HepG2 (cell line): ENCODE measurements around the gene C2. TPM values are rescaled to one million over a fixed set of nuclear protein-coding genes. Genes with fewer than 3 reads are reported as not detected.

ENCODE experiments used
- CBFB ChIP-seq: sonication (generic); formaldehyde crosslinking; IDR thresholded peaks from 2 replicates; pipeline ENCODE4 v1.4.0; 2020; ENCODE audit warnings: missing genetic modification reagents
- EED ChIP-seq: sonication (generic); formaldehyde crosslinking; IDR thresholded peaks from 2 replicates; pipeline ENCODE4 v1.5.0; 2020; ENCODE audit warnings: mild to moderate bottlenecking, missing genetic modification reagents
- ESRRA ChIP-seq: sonication (generic); formaldehyde crosslinking; IDR thresholded peaks from 2 replicates; pipeline ENCODE4 v1.5.1; 2020; ENCODE audit warnings: mild to moderate bottlenecking, low read depth, missing genetic modification reagents
- FOXP1 ChIP-seq, 2 experiments: fragments of 450-650 bp in 1 of 2; IDR thresholded peaks; 2 replicates each; pipeline ENCODE4 v1.6.1; 2017 to 2018; ENCODE audit warnings: antibody characterized with exemption in 1 of 2
- HNRNPL ChIP-seq: fragments of 200-400 bp; formaldehyde crosslinking; IDR thresholded peaks from 2 replicates; pipeline ENCODE4 v1.6.1; 2017; ENCODE audit warnings: mild to moderate bottlenecking, low read depth, low read length
- JUNB ChIP-seq: sonication (generic); formaldehyde crosslinking; IDR thresholded peaks from 2 replicates; pipeline ENCODE4 v1.8.0; 2022; ENCODE audit warnings: missing genetic modification reagents, mild to moderate bottlenecking, borderline replicate concordance
- MAFF ChIP-seq: IDR thresholded peaks from 2 replicates; pipeline ENCODE4 v1.6.1; 2011; ENCODE audit warnings: low read depth, low read length, improper control_type of control experiment
- MTERF4 ChIP-seq: sonication (generic); formaldehyde crosslinking; IDR thresholded peaks from 2 replicates; pipeline ENCODE4 v1.8.0; 2023; ENCODE audit warnings: mild to moderate bottlenecking, missing genetic modification reagents
- PAX8 ChIP-seq: sonication (generic); formaldehyde crosslinking; IDR thresholded peaks from 2 replicates; pipeline ENCODE4 v1.8.0; 2022; ENCODE audit warnings: mild to moderate bottlenecking, missing genetic modification reagents, borderline replicate concordance
- PHF20 ChIP-seq: sonication (generic); formaldehyde crosslinking; IDR thresholded peaks from 2 replicates; pipeline ENCODE4 v1.5.0; 2020; ENCODE audit warnings: mild to moderate bottlenecking, missing genetic modification reagents
- RAD51 ChIP-seq: fragments of 450-650 bp; IDR thresholded peaks from 2 replicates; pipeline ENCODE4 v1.6.1; 2016; ENCODE audit warnings: borderline replicate concordance
- RFX3 ChIP-seq: IDR thresholded peaks from 2 replicates; pipeline ENCODE4 v1.6.1; 2016; ENCODE audit warnings: missing biosample characterization, missing genetic modification reagents
- SPEN ChIP-seq: sonication (generic); formaldehyde crosslinking; IDR thresholded peaks from 2 replicates; pipeline ENCODE4 v1.5.1; 2020; ENCODE audit warnings: low read depth, mild to moderate bottlenecking, missing genetic modification reagents
- THAP11 ChIP-seq: IDR thresholded peaks from 2 replicates; pipeline ENCODE4 v1.6.1; 2016; ENCODE audit warnings: missing biosample characterization, missing genetic modification reagents
- ZBTB38 ChIP-seq: sonication (generic); formaldehyde crosslinking; IDR thresholded peaks from 2 replicates; pipeline ENCODE4 v1.5.1; 2020; ENCODE audit warnings: mild to moderate bottlenecking, missing genetic modification reagents
- ZHX2 ChIP-seq, 2 experiments: sonication (generic) in 1 of 2; formaldehyde crosslinking in 1 of 2; IDR thresholded peaks; 2 replicates each; pipeline versions ENCODE4 v1.6.1 to v1.9.0; 2014 to 2022; ENCODE audit warnings: antibody characterized with exemption in 1 of 2, borderline replicate concordance in 1 of 2, inconsistent platforms in 1 of 2, low read depth in 1 of 2, missing genetic modification reagents in 1 of 2
- ZNF232 ChIP-seq: sonication (generic); formaldehyde crosslinking; IDR thresholded peaks from 2 replicates; pipeline ENCODE4 v1.4.0; 2020; ENCODE audit warnings: missing genetic modification reagents, borderline replicate concordance
- ZNF329 ChIP-seq: sonication (generic); formaldehyde crosslinking; IDR thresholded peaks from 2 replicates; pipeline ENCODE4 v1.9.0; 2021; ENCODE audit warnings: low read depth, mild to moderate bottlenecking, missing genetic modification reagents
- ZNF761 ChIP-seq: sonication (generic); formaldehyde crosslinking; conservative IDR thresholded peaks from 2 replicates; pipeline ENCODE4 v1.4.0; 2020; ENCODE audit warnings: mild to moderate bottlenecking, missing genetic modification reagents
- ZNF777 ChIP-seq: sonication (generic); formaldehyde crosslinking; IDR thresholded peaks from 2 replicates; pipeline ENCODE4 v1.4.0; 2020; ENCODE audit warnings: missing genetic modification reagents
- ZNF782 ChIP-seq: sonication (generic); formaldehyde crosslinking; IDR thresholded peaks from 2 replicates; pipeline ENCODE4 v1.4.0; 2020; ENCODE audit warnings: missing genetic modification reagents, mild to moderate bottlenecking, borderline replicate concordance
- ZNF878 ChIP-seq: sonication (generic); formaldehyde crosslinking; IDR thresholded peaks from 2 replicates; pipeline ENCODE4 v1.8.1; 2023; ENCODE audit warnings: mild to moderate bottlenecking, missing genetic modification reagents, moderate library complexity
- ZNF879 ChIP-seq: sonication (generic); formaldehyde crosslinking; IDR thresholded peaks from 2 replicates; pipeline ENCODE4 v1.8.1; 2023; ENCODE audit warnings: missing genetic modification reagents
- polyA plus RNA-seq, 8 experiments: library from polyadenylated mRNA; depleted of rRNA in 3 of 8; stranded (reverse) in 7 of 8; unstranded in 1 of 8; fragments of >200 nt; fragmentation: Illumina TruSeq in 4 of 8; extraction: Trizol in 4 of 8; gene quantifications; 2 replicates each; pipeline versions ENCODE4 v1.2.1 to v1.2.3, GENCODE V29; 2011 to 2016; ENCODE audit warnings: low read depth in 4 of 8, missing spikeins in 1 of 8, mixed read lengths in 1 of 8; ENCODE audit not compliant: insufficient read depth in 1 of 8
- total RNA-seq, 5 experiments: library from RNA; depleted of rRNA; stranded (reverse); fragments of >200 nt; fragmentation: Illumina TruSeq; extraction: Trizol; gene quantifications; 2 replicates each; pipeline ENCODE4 v1.2.3, GENCODE V29; 2016; ENCODE audit warnings: low read depth in 1 of 5
- TF ChIP-seq, protein P1 (sequence below): sonication (generic); formaldehyde crosslinking; IDR thresholded peaks from 2 replicates; pipeline ENCODE4 v1.4.0; 2020; ENCODE audit warnings: missing genetic modification reagents

Gene C2
- total and polyA plus RNA-seq, 2 of the 13 experiments (the other 11 are each of a cell fraction or from before 2014, with no cell fraction given) = 165 to 307 TPM

DNA sequence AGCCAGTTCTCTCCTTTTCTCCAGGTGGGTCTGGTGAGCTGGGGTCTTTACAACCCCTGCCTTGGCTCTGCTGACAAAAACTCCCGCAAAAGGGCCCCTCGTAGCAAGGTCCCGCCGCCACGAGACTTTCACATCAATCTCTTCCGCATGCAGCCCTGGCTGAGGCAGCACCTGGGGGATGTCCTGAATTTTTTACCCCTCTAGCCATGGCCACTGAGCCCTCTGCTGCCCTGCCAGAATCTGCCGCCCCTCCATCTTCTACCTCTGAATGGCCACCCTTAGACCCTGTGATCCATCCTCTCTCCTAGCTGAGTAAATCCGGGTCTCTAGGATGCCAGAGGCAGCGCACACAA, 17.6 kb downstream of the C2 start (continued):
- TF ChIP-seq ZNF329 (CRISPR knock-in tag) (0 out of 2 replicates have a peak, but pooled peaks have one; percentile 22), MTERF4 (CRISPR knock-in tag) (no peak), EED (CRISPR knock-in tag) (0 out of 2 replicates have a peak, but pooled peaks have one; percentile 50), ESRRA (CRISPR knock-in tag) (no peak), PHF20 (CRISPR knock-in tag) (no peak), RAD51 (no peak), ZNF761 (CRISPR knock-in tag) (no peak), ZNF878 (CRISPR knock-in tag) (peak; percentile 26; the same call in 1 of the 2 replicates), SPEN (CRISPR knock-in tag) (no peak), ZBTB38 (CRISPR knock-in tag) (peak; percentile 81; the same call in 1 of the 2 replicates), JUNB (CRISPR knock-in tag) (no peak), ZNF777 (0 out of 2 replicates have a peak, but pooled peaks have one; percentile 2), THAP11 (CRISPR knock-in tag) (no peak), MAFF (no peak), ZNF879 (CRISPR knock-in tag) (peak; percentile 42; the same call in 1 of the 2 replicates), HNRNPL (no peak), CBFB (CRISPR knock-in tag) (no peak), ZNF232 (peak; percentile 59; the same call in 1 of the 2 replicates), ZNF782 (CRISPR knock-in tag) (0 out of 2 replicates have a peak, but pooled peaks have one; percentile 28), RFX3 (no peak), FOXP1 (IDR thresholded peaks at IDR 0.05) (no peak), FOXP1 (CRISPR knock-in tag; IDR thresholded peaks at IDR 0.05) (no peak), ZHX2 (IDR thresholded peaks at IDR 0.05; ENCODE audit: low read depth) (0 out of 2 replicates have a peak, but pooled peaks have one; percentile 9), ZHX2 (CRISPR knock-in tag; IDR thresholded peaks at IDR 0.05; ENCODE audit: borderline replicate concordance) (no peak), PAX8 (CRISPR knock-in tag) (0 out of 2 replicates have a peak, but pooled peaks have one; percentile 49)
- TF ChIP-seq, protein P1, sequence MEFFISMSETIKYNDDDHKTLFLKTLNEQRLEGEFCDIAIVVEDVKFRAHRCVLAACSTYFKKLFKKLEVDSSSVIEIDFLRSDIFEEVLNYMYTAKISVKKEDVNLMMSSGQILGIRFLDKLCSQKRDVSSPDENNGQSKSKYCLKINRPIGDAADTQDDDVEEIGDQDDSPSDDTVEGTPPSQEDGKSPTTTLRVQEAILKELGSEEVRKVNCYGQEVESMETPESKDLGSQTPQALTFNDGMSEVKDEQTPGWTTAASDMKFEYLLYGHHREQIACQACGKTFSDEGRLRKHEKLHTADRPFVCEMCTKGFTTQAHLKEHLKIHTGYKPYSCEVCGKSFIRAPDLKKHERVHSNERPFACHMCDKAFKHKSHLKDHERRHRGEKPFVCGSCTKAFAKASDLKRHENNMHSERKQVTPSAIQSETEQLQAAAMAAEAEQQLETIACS (CRISPR knock-in tag) = no peak
